HL-60 (cell line): Measurements from ENCODE around the gene BAZ2B.

Experiments used
- DNase-seq, 2 experiments: peaks; one replicate each; pipeline ENCODE4 v3.0.0-alpha.2; 2010 to 2020; ENCODE audit warnings: low read depth in 1 of 2, low spot score in 1 of 2
- H3K27ac ChIP-seq: fragments of 250-450 bp; sonication (Bioruptor Pico); replicated peaks from 2 replicates; pipeline ENCODE4 v1.5.1; 2020; ENCODE audit warnings: mild to moderate bottlenecking, moderate library complexity
- H3K27me3 ChIP-seq: fragments of 250-450 bp; sonication (Bioruptor Pico); 2 replicates; pipeline ENCODE4 v1.5.1; 2021; ENCODE audit warnings: mild to moderate bottlenecking, moderate library complexity; ENCODE audit not compliant: insufficient read depth, poor library complexity, severe bottlenecking
- H3K4me3 ChIP-seq: replicated peaks from 2 replicates; pipeline ENCODE4 v1.5.1; 2011; ENCODE audit warnings: mild to moderate bottlenecking, control low read depth, low read length; ENCODE audit not compliant: insufficient read depth
- GABPA ChIP-seq: IDR thresholded peaks from 2 replicates; pipeline ENCODE4 v1.6.1; 2012; ENCODE audit warnings: low read depth
- POLR2AphosphoS5 ChIP-seq: IDR thresholded peaks from 2 replicates; pipeline ENCODE4 v1.6.1; 2012; ENCODE audit warnings: low read depth
- SPI1 ChIP-seq: IDR thresholded peaks from 2 replicates; pipeline ENCODE4 v1.6.1; 2012; ENCODE audit warnings: low read depth, mild to moderate bottlenecking, borderline replicate concordance
- TF ChIP-seq, protein P1 (sequence below): IDR thresholded peaks from 2 replicates; pipeline ENCODE4 v1.6.1; 2012; ENCODE audit warnings: low read depth; ENCODE audit not compliant: insufficient replicate concordance
- TF ChIP-seq, protein P2 (sequence below): IDR thresholded peaks from one replicate; pipeline ENCODE4 v1.5.1; 2011; ENCODE audit warnings: low read length, control low read depth, inconsistent platforms; ENCODE audit not compliant: insufficient read depth

BAZ2B gene

DNA sequence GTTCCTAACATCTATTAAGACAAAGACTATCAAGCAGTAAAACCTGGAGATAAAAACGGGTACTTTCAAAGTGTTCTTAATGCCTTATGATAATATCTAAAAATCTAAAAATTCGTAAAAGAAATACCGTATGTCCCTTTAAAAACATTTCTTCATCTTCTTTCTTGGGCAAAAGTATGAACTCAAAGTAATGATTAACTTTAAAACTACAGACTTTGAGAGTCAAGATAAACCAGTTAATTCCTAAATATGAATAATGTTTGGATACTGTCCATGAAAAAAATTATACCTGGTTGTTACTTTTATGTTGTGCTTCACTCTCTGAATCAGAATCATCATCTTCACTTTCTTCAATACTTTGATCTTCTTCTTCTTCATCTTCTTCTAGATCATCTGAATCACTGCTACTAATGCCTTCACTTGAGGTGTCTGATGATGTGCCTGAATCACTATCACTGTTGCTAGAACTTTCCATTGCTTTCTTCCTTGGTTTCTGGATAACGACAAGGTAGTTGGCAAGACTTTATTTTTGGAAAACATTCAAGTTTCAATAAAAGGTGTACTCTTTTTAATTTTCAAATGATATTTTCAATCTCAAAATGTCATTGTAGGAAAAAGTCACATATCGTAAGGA lies 177.5 kb downstream of the BAZ2B start:
- H3K4me3 ChIP-seq = no peak overlapping the region
- DNase-seq = no peak
- no peaks in the 10 kb centered on the region for H3K27me3 ChIP-seq
- H3K27ac ChIP-seq = no peak overlapping the region
- no peak for TF ChIP-seq SPI1
- TF ChIP-seq, protein P1, sequence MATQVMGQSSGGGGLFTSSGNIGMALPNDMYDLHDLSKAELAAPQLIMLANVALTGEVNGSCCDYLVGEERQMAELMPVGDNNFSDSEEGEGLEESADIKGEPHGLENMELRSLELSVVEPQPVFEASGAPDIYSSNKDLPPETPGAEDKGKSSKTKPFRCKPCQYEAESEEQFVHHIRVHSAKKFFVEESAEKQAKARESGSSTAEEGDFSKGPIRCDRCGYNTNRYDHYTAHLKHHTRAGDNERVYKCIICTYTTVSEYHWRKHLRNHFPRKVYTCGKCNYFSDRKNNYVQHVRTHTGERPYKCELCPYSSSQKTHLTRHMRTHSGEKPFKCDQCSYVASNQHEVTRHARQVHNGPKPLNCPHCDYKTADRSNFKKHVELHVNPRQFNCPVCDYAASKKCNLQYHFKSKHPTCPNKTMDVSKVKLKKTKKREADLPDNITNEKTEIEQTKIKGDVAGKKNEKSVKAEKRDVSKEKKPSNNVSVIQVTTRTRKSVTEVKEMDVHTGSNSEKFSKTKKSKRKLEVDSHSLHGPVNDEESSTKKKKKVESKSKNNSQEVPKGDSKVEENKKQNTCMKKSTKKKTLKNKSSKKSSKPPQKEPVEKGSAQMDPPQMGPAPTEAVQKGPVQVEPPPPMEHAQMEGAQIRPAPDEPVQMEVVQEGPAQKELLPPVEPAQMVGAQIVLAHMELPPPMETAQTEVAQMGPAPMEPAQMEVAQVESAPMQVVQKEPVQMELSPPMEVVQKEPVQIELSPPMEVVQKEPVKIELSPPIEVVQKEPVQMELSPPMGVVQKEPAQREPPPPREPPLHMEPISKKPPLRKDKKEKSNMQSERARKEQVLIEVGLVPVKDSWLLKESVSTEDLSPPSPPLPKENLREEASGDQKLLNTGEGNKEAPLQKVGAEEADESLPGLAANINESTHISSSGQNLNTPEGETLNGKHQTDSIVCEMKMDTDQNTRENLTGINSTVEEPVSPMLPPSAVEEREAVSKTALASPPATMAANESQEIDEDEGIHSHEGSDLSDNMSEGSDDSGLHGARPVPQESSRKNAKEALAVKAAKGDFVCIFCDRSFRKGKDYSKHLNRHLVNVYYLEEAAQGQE = no peak
- TF ChIP-seq, protein P2, sequence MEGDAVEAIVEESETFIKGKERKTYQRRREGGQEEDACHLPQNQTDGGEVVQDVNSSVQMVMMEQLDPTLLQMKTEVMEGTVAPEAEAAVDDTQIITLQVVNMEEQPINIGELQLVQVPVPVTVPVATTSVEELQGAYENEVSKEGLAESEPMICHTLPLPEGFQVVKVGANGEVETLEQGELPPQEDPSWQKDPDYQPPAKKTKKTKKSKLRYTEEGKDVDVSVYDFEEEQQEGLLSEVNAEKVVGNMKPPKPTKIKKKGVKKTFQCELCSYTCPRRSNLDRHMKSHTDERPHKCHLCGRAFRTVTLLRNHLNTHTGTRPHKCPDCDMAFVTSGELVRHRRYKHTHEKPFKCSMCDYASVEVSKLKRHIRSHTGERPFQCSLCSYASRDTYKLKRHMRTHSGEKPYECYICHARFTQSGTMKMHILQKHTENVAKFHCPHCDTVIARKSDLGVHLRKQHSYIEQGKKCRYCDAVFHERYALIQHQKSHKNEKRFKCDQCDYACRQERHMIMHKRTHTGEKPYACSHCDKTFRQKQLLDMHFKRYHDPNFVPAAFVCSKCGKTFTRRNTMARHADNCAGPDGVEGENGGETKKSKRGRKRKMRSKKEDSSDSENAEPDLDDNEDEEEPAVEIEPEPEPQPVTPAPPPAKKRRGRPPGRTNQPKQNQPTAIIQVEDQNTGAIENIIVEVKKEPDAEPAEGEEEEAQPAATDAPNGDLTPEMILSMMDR = no peak
- no peak for TF ChIP-seq GABPA
- TF ChIP-seq POLR2AphosphoS5 = no peak

DNA sequence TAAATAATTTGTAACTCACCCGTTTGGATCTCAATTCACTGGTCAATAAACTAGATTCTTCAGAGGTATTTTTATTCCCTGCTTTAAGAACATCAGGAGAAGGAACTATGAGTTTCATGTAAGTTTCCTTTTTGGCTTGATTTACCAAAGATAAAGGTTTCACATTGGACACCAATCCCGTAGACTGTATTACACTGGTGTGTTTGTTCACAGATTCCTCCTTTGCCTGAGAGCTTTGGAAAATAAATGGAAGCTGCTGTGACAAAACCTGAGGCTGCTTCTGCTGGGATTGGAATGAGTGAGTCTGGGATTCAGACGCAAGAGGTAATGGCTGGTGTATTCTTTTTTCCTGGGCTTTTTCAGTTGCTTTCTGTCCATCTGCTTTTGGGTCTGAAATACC lies 178.1 kb downstream of the BAZ2B start:
- Histone ChIP-seq H3K27me3 (no peaks in the 10 kb centered on the region), H3K4me3 (no peak overlapping the region), H3K27ac (no peak overlapping the region)
- TF ChIP-seq GABPA = no peak
- TF ChIP-seq, protein P1 = no peak
- TF ChIP-seq, protein P2 = no peak
- TF ChIP-seq POLR2AphosphoS5 = no peak
- TF ChIP-seq SPI1 = no peak
- no peak for DNase-seq

DNA sequence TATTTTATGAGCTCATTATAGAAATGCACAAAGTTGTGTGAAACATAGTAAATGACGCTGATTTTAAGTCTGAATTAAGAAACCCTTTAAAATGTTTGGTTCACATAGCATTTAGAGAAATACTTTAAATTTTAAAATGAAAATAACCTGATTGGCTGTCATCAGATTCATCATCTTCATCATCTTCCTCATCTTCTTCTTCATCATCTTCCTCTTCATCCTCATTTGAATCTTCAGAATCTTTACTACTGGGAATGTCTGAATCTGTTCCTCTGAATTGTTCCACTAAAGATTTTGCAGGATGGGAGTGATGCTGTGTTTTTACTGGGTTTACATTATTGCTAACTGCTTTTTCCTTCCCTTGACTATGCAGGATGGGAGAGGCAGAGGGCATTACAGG lies 183.7 kb downstream of the BAZ2B start:
- H3K27me3 ChIP-seq = no peaks in the 10 kb centered on the region
- TF ChIP-seq, protein P1 = no peak
- TF ChIP-seq POLR2AphosphoS5 (no peak), GABPA (no peak), SPI1 (no peak)
- TF ChIP-seq, protein P2 = no peak

More for the DNA sequence above, 183.7 kb downstream of the BAZ2B start:
- DNase-seq = no peak
- H3K27ac ChIP-seq = no peak overlapping the region
- no peak overlapping the region for H3K4me3 ChIP-seq
